WERI-Rb-1 (cell line): ENCODE measurements around the gene ATP5IF1.

Experiments used
- DNase-seq: peaks from one replicate; pipeline ENCODE4 v3.0.0-alpha.2; 2020
- H3K27ac ChIP-seq: fragments of 250-450 bp; sonication (Bioruptor Pico); 2 replicates; pipeline ENCODE4 v1.5.1; 2020; ENCODE audit warnings: mild to moderate bottlenecking, moderate library complexity
- H3K27me3 ChIP-seq: fragments of 250-450 bp; sonication (Bioruptor Pico); 2 replicates; pipeline ENCODE4 v1.5.1; 2021; ENCODE audit warnings: mild to moderate bottlenecking, low read depth, moderate library complexity; ENCODE audit not compliant: insufficient read depth, severe bottlenecking
- H3K36me3 ChIP-seq: fragments of 250-450 bp; sonication (Bioruptor Pico); 2 replicates; pipeline ENCODE4 v1.5.1; 2020; ENCODE audit warnings: mild to moderate bottlenecking, moderate library complexity
- H3K4me3 ChIP-seq: 2 replicates; pipeline ENCODE4 v1.5.1; 2011; ENCODE audit warnings: low read depth, mild to moderate bottlenecking, control low read depth, low read length
- H3K9me3 ChIP-seq: fragments of 250-450 bp; sonication (Bioruptor Pico); 2 replicates; pipeline ENCODE4 v1.5.1; 2021; ENCODE audit warnings: mild to moderate bottlenecking, moderate library complexity; ENCODE audit not compliant: severe bottlenecking
- CTCF ChIP-seq: IDR thresholded peaks from 2 replicates; pipeline ENCODE4 v1.5.1; 2011; ENCODE audit warnings: low read depth, mild to moderate bottlenecking, control low read depth, inconsistent platforms, low read length

ATP5IF1 gene

GRCh38 chr1:28248273-28249012, 12.5 kb downstream of the ATP5IF1 start:
- Histone ChIP-seq H3K9me3 (no peaks in the 10 kb centered on the region), H3K36me3 (no peaks in the 10 kb centered on the region), H3K4me3 (0 out of 2 replicates have a peak overlapping the region, but pooled peaks have one; percentile 11), H3K27me3 (no peaks in the 10 kb centered on the region), H3K27ac (peak overlapping the region; percentile 56)
- peak; percentile 78 for TF ChIP-seq CTCF
- peak; percentile 75 for DNase-seq

DNA sequence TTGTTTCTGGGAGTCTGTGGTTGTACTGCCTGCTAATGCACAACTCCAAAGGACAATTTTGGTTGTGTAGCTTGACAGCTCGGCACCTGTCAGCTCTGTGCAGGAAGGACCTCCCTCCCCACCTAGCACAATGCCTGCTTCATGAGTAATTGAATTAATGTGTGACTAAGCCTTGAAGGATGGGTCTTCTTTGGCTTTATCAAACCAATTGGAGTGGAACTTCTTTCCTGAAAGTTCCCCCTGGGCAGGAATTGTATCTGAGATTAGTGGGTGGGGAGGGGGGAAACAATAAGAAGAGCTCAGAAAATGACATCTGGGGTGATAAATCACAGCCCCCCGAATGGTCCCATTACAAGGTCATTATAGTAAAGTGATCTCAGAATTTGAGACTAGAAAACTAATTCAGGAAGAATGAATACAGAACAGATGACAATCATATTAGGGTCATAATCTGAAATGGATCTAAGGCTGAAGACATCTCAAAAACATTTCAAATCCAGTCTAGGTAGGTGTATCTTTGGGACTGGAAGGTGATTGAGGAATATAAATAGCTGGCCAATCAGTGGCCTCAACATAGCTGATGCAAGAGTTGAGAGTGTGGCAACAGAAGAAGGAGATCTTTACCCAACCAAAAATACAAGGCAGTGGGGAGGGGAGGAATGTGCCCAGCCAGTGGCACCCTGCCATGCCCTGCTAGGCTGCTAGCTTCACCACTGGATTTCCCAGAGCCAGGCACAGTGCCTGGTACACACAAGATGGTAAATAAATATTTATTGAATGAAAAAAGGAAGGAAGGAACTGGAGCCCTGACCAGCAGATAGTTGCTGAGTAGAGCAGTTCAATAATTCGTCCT, 13.3 kb downstream of the ATP5IF1 start:
- Histone ChIP-seq H3K4me3 (0 out of 2 replicates have a peak overlapping the region, but pooled peaks have one; percentile 11), H3K27me3 (no peaks in the 10 kb centered on the region), H3K36me3 (no peaks in the 10 kb centered on the region), H3K9me3 (no peaks in the 10 kb centered on the region), H3K27ac (peak overlapping the region; percentile 62)
- peak; percentile 73 for DNase-seq
- no peak for TF ChIP-seq CTCF

GRCh38 chr1:28249866-28250295, 14.0 kb downstream of the ATP5IF1 start:
- H3K36me3 ChIP-seq, result no peaks in the 10 kb centered on the region
- no peak for TF ChIP-seq CTCF
- no peaks in the 10 kb centered on the region for H3K9me3 ChIP-seq
- peak overlapping the region; percentile 62 for H3K27ac ChIP-seq
- no peak for DNase-seq
- no peak overlapping the region for H3K4me3 ChIP-seq
- no peaks in the 10 kb centered on the region for H3K27me3 ChIP-seq

DNA sequence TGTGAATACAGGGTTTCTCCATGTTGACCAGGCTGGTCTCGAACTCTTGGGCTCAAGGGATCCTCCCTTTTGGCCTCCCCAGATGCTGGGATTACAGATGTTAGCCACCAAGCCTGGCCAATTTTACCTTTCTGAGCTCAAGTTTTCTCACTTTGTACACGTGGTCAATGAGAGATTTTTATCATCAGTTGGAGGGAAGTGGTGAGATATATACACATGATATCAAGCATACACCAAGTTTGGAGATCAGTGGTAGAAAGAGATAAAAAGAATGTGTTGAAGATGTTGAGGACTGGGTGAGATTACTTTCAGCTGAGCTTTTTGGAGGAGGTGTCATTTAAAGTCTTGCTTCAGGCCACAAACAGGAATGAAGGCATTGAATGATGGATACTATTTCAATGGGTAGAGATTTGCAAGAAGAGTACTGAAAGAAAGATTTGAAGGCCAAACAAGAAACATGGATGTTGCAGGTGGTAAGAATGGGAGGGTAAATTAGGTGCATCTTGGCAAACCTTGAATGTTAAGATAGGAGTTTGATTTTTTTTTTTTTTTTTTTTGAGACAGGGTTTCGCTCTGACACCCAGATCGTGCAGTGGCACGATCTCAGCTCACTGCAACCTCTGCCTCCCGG, 20.4 kb downstream of the ATP5IF1 start:
- TF ChIP-seq CTCF, result no peak
- Histone ChIP-seq H3K4me3 (no peak overlapping the region), H3K36me3 (no peaks in the 10 kb centered on the region), H3K27me3 (no peaks in the 10 kb centered on the region), H3K27ac (no peak overlapping the region), H3K9me3 (no peaks in the 10 kb centered on the region)
- no peak for DNase-seq

GRCh38 chr1:28257736-28258135, 21.8 kb downstream of the ATP5IF1 start:
- no peaks in the 10 kb centered on the region for H3K36me3 ChIP-seq
- DNase-seq, result no peak
- no peak overlapping the region for H3K4me3 ChIP-seq
- no peak overlapping the region for H3K27ac ChIP-seq
- H3K27me3 ChIP-seq, result no peaks in the 10 kb centered on the region
- no peak for TF ChIP-seq CTCF
- no peaks in the 10 kb centered on the region for H3K9me3 ChIP-seq
